HG02943 (cell line): ENCODE measurements around the gene PLXNC1.
A peak's percentile ranks its signal among the peaks of the same experiment; 100 is the strongest.

Experiments
- ATAC-seq: cut with Tn5 transposase; IDR thresholded peaks from one replicate; pipeline ENCODE4 v1.9.1; 2021; ENCODE audit warnings: mild to moderate bottlenecking, low read depth, moderate library complexity; ENCODE audit not compliant: unreplicated experiment

Gene PLXNC1

DNA sequence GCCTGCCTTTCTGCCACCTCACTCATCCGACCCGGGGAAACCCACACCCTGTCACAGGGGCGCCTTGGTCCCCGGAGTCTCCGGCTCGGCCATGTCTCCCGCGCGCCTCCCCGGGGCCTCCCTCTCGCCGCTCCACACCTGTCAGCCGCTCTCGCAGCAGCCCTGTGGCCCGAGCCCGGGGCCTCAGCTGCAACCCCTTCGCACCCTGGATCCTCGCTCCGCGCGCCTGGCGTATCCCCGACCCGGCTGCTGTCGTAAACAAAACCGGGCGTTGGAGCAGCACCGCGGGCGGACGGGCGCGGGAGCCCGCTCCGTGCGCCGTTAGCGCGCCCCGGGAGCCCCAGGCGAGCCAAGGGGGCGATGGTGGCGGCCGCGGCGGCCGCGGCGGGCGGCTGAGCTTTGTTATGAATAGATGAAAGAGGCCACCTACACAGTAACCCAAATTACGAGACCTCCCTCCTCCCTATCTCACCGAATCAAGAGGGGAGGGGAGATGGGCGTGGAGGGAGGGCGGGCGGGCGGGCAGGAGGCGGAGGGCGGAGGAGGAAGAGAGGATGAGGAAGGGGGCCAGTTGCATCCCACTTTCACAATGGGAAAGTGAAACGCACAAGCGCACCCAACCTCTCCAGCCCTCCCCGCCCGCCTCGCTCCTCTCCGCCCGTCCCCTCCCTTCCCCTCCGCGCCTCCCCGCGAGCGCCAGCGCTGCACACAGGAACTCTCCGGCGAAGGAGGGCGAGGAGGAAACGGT is at the start of gene PLXNC1:
Gene PLXNC1, plus strand, starts transcription at position 587 of the 748 bp plus-strand sequence. CDS start 395 bp downstream, outside the sequence.
- ATAC-seq: peak; percentile 41

- ATAC-seq: no peak
These were observed 49.2 kb upstream of the PLXNC1 start for GRCh38 chr12:94099191-94099590.

GRCh38 chr12:94099632-94100031 is 48.7 kb upstream of the PLXNC1 start:
- no peak for ATAC-seq

DNA sequence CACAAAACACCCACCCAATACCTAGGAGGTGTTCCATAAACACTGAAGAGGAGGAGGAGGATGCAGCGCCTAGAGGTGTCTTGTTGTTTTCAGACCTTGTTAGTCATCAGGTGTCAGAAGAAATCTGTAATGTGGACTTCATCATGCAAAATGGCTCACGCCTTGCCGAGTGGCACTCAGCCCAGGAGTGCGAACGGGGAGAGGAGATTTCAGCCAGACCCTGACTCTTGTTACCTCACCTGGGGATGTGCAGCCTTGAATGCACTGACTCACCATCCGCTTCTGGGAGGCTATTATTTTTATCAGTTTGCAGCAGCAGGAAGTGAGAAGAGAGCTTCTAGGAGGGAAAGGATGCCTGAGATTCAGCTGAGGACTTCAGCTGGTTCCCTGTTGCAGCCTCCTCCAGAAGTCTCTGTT is 48.2 kb upstream of the PLXNC1 start:
- no peak for ATAC-seq

DNA sequence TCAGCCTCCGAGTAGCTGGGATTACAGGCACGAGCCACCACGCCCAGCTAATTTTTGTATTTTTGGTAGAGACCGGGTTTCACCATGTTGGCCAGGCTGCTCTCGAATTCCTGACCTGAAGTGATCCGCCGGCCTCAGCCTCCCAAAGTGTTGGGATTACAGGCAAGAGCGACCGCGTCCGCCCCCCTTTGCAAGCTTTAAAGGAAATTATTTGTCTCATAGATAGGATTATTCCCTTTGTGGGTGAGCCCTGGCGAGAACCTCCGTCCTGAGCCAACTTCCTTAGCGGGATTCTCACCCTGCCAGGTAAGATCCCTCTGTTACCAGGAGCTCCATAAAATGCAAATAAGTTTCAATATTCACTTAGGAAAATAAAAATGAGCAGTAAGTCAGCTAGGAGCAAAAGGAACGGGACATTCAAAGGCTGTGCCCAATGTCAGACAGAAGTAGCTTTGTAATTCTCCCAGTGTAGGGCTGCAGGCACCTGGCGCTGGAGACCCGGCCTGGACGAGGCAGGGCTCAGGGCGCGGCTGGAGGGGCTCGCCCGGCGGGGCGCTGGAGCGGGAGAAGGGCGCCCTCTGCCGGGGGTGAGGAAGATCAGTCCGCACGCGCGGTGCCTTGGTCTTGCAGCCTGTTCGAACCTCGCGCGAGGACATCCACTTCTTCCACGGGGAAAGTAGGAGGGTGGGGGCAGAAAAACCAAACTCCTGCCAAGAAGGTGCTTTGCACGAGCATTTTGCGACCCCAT is 47.2 kb upstream of the PLXNC1 start:
- ATAC-seq: no peak

- peak; percentile 81 for ATAC-seq
These were observed 46.4 kb upstream of the PLXNC1 start for GRCh38 chr12:94101738-94102660.

GRCh38 chr12:94103986-94104385 is 44.4 kb upstream of the PLXNC1 start:
- ATAC-seq: no peak

DNA sequence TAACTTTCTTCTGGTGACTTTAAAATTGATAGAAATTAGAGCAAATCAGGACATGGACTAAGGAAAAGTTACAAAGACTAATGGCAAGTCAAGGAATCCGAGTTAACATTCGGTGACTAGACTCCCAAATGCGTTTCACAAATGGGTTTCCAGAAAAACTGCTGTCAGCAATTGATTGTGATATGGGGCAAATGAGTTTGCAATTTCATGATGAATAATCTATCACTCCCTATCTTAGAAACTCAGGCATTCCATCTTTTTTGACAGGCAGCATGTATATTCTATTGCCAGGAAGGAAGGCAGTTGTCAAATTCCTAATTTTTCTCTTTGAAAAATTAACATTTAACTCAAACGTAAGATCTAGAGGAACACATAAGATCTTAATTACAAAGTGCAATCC is 40.5 kb upstream of the PLXNC1 start:
- no peak for ATAC-seq

DNA sequence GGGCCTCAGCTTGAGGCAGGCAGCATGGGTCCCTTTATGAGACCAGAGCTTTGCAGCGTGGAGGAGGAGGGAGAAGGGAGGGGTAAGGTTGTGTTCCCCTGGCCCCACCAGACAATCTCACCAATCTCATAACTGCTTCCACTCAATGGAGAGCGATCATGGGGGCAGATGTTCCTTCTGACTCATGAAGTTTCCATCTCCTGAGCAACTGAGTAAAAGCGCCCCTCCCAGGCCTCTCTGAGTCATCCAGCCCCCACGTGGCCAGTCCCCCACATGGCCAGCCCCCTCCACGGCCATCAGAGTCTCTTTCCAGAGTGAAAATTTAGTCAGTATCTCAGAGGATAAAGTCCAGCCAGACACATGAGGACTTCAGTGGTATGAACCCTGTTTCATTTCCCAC is 39.2 kb upstream of the PLXNC1 start:
- ATAC-seq: no peak

DNA sequence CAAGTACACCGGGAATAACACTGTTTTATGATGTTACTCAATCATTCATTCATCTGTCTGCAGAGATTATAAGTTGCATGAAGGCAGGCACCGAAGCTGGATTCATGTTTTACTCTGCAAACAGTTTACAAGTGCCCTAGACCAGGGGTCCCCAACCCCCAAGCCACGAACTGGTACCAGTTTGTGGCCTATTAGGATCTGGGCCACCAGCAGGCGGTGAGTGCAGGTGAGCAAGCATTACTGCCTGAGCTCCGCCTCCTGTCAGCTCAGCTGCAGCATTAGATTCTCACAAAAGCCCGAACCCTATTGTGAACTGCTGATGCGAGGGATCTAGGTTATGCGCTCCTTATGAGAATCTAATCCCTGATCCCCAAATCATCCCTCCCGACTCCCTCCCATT is 38.1 kb upstream of the PLXNC1 start:
- ATAC-seq: no peak

GRCh38 chr12:94111302-94111701 is 37.1 kb upstream of the PLXNC1 start:
- ATAC-seq: no peak

DNA sequence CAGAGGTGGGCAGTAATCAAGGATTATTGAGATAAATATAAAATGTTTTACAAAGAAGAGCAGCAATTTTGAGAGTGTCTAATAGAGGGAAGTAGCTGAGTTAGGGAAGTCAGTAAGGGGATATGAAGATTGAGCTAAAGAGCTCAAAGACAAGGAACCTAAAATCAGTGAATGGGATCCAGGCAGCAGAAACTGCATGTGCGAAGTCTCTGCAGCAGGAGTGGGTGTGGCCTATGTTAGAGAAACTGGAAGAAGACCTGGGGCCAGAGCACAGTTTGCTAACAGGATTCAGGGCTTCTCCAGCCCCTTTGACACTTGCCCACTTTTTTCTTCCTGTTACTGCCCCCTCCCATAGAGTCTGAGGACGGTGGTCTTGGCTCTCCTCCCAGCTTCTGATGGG is 36.3 kb upstream of the PLXNC1 start:
- ATAC-seq: no peak

GRCh38 chr12:94114166-94114565 is 34.2 kb upstream of the PLXNC1 start:
- no peak for ATAC-seq

DNA sequence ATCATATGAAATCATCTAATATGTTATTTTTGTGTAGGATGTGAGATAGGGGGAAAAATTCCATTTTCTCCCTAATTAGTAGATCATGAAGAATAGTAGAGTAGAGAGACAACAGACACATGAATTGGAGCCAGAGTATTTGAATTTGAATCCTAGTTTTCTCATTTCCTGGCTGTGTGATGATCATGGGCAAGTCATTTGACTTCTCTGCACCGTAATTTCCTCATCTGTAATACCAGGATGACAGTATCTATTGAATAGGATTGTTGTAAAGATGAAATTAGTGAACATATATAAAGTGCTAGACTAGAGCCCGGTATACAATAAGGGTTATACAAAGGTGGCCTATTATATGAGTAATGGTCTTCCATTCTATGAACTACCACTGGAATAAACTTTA is 32.2 kb upstream of the PLXNC1 start:
- ATAC-seq: no peak

DNA sequence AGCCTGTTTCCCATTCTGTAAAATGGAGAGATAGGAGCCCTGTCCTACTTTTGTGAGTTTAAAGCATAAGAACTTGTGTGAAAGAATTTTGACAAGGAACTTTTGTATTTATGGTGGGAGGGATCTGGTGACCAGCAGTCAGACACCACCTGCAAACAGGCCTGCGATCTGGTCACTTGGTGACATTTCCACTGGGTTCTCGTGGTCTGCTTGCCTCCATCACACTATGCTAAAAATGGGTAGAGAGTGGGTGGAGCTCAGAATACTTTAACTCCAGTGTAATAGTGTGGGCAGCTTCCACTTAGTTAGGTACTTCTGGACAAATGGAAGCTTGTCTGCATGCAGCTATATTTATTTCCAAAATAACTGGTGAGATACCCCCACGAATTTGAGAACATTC is 26.5 kb upstream of the PLXNC1 start:
- ATAC-seq: no peak

DNA sequence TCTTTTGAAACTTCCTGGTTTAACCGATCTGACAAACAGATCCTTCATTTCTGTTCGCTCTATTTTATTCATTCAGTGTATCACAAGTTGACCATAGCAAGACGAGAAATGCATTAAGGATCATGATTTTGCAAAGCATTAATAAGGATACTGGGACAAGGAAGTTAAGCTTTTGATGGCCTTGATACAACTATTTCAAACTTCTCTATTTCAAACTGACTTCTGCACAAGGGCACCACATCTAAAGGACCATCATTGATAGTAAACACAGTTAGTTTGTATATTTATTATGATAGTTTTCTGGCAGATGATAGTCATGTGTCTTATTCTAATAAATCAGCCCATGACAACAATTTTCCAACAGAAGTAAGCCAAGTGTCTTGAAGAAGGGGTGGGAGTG is 25.8 kb upstream of the PLXNC1 start:
- ATAC-seq: no peak

- ATAC-seq: no peak
These were observed 25.2 kb upstream of the PLXNC1 start for GRCh38 chr12:94123127-94123526.

- no peak for ATAC-seq
These were observed 22.3 kb upstream of the PLXNC1 start for GRCh38 chr12:94126067-94126466.

GRCh38 chr12:94127239-94128131 is 20.9 kb upstream of the PLXNC1 start:
- ATAC-seq: no peak

- no peak for ATAC-seq
These were observed 20.1 kb upstream of the PLXNC1 start for GRCh38 chr12:94128280-94128679.
